NCI-H1694 (cell line): ENCODE measurements around the gene AGTRAP.

Experiments used
- DNase-seq: peaks from one replicate; lab custom pipeline; 2025; lab: John Stamatoyannopoulos, UW

Gene AGTRAP

DNA sequence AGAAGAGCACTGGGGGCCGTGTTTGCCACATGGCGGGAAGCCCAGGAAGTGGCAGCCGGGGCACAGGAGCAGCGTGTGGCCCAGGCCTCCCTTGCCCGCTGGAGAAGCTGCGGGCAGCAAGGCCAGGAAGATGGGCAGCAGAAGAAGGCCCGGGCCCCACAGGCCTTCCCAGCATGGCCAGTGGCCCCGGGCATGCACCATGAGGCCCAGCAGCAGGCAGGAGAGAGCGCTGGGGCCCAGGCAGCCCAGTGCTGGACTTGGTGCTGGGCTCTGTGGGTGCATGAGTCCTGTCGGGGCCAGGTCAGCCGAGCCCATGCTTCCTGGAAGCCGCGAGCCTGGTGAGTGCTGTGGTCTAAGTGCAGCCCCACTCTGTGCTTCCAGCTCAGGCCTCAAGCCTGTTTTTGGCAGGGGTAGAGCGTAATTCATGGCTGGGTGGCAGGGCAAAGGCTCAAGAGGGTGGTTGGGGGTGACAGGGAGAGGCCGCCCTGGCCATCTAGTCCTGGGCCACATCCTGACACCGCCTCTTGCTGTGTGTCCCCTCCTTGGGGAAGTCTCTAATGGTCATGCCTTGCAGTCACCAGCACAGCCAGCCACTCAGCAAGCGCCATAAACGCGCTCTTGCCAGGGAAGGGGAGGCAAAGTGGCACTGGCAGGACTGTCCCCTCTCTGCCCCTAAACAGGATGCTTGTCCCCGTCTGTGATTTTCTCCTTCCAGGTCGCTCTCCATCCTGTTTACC lies 48.5 kb downstream of the AGTRAP start:
- no peak for DNase-seq

DNA sequence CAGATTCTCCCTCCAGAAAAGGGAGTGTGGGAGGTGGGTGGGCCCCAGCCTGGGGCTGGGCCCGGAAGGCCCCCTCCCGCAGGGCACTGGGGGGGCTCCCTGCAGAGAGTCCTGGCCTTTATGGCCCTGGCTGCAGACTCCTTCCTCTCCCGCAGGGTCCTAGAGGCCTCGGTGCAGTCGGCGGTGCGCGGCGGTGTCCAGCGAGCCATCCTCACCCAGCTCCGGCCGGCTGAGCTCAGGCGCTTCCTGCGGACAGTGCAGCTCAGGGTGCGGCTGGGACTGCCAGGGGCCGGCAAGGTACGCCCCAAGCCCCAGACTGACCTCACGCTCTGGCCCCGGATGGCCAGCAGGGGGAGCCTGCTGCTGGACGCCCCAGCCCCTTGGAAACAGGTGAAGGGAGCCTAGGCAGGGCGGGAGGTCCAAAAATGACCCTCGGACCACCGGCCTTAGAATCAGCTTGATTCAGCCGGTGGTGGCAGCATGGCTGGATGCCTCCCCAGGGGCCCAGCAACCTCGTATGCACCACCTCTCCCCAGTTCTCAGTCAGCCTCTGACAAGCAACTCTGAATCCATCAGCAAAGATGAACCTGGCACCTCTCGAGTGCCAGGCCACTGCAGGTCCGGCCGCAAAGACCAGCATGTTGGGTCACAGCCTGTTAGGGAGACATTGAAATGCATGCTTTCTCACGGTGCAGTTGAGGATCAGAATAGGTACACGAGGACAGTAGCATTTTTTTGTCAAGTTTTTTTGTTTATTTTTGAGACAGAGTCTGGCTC lies 49.2 kb downstream of the AGTRAP start:
- DNase-seq = no peak

DNA sequence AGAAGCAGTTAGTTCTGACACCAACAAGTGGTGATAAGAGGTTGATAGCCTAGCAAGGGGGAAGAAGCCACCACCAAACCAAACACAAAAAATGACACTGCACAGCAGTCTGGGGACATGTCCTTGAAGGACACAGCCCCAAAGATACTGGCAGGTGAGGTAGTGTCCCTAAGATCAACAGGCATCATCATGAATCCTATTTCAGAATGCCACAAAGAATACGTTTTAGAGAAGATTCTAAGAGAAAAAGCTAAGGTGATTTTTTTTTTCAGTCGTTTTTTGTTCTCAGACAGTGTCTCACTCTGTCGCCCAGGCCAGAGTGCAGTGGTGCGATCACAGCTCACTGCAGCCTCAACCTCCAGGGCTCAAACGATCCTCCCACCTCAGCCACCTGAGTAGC lies 50.2 kb downstream of the AGTRAP start:
- no peak for DNase-seq

DNA sequence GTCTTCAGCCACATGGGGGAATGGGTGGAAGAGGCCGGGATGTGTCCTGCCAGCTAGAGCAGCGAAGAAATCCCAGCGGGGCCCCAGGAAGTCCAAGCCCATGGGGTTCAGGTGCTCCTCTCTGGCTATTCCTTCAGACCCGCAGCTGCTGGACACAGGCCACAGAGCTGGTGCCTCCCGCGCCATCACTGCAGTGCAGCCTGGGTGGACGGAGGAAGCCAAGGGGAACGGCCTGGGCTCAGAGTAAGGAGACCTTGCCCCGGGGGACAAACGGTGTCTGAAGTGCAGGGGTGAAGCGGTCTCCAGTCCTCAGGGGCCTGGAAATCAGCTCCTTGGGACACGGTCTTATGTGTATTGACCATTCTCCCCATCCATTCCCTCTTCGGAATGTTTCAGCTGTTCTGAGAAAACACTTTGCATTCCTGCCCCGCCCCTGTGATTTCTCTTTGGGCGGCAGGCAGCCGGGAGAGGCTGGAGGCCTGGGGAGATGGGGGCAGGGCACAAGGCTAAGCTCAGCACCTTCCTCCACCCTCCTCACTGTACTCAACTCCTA lies 51.4 kb downstream of the AGTRAP start:
- DNase-seq = no peak

DNA sequence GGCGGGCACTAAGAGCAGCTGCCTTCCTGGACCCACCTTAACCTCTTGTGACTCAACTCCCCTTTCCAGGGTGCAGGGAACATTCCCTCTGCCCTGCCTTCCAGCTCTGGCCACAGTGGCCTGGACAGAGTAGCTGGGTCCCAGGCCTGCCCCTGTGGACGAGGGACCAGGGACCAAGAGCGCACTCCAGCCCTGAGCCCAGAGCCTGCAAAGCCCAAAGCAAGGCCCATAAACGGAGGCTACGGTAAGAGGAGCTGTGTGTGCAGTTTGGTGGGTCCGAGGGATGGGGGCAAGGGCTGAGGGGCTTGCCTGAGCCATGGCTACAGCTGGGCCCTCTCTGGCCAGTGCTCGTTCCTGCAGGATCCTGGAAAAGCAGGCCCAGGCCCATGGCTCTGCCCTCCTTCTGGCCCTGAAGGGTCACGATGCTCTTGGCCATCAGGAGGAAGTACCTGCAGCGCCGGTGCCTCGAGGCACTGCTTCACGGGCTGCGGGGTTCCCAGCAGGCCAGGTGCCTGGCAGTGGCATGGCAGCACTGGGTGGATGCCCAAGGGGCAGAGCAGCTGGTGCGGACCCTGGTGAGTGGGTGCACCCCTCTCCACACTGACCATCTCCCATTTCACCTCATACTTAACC lies 52.0 kb downstream of the AGTRAP start:
- no peak for DNase-seq

DNA sequence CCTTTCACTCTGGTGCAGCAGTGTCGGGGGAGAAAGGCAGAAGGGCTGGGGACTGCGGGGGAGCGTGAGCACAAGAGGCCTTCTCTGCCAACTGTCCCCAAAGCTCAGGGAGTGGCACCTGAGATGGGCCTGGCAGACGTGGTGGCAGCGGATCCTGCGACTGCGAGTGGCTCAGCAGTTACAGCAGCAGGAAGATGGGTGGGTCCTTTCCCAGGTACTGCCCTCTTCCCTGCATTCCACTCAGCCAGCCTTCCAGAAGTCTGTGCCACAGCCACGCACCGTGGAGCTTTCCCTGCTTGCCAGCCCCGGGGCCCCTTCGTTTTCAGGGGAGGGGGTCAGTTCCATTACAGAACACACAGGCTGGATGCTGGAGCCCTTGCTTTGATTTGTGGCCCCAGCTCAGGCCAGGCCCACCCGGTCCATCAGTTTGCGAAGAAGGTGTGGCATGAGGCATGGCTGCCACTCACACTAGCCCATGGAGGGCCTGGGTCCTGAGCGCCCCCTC lies 52.7 kb downstream of the AGTRAP start:
- no peak for DNase-seq

DNA sequence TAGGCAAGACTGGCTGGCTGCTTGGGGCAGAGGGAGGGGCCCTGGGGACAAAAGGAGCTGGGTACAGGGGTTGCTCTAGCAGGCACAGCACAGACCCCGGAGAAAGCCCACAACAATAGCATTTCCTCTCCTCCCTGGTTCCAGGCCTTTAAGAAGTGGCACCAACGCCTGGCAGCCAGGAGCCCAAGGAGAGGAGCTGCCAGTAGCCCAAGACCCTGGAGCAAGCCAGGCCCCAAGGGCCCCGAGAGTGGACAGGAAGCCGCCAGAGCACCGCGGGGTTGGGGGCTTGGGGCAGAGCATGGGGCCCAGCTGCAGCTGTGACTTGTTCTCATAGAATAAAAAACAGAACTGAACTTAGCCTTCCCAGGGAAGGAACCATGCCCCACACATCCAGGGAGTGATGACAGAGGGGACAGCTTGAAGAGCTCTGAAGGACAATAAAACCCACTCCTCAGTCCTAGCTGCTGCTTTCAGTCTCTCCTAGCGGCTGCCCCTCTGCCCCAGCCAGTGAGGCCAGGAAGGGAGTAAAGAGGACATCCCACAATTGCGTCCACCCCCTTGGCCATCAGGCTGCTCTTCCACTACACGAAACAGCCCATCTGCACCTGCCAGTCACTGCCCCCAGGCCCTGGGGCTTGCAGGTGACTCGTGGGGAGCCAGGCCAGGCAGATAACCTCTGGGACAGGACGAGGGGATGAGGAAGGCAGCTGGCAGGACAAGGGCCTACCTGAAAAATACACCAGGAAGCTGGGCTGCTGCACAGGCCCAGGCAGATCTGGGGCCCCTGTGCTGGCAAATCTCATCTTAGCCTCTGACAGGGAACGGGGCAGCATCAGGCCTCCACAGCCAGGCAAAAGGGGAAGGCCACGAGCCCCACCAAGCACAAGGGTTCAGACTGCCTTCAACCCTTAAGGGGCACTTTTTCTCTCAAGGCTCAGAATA lies 53.5 kb downstream of the AGTRAP start:
- no peak for DNase-seq

DNA sequence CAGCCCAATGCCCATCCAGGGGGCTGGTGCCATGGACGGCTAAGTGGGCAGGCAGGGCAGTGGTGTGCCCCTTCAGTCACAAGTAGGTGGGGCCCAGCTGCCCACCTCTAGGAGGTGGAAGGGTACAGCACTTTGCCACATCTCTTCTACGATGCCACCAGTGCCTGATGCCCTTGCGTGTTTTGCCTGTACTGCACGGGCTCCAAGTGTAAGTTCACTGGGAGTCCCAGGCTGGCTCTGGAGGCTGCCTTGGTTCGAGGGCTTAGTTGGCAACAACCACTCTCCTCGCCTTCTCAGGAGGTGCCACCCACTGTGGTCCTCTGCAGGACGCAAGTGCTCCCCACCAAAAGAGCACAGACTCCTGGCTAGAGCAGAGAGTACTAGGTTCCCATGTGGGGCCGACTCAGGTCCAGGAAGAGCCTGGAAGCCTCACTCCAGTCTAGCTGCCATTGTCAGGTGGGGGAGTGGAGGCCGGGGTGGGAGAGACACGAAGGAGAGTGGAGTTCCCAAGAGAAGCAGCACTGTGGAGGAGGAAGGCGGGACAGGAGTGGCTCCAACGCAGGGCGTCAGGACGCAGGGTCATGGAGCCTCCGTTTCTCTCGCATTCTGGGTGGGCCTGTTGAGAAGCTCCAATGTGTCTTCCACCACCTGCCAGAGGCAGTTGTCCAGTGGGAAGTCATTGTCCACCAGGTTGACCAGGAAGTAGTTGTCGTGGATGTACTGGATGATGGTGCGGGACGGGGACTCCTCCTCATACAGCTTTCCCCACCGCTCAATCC lies 54.4 kb downstream of the AGTRAP start:
- no peak for DNase-seq

DNA sequence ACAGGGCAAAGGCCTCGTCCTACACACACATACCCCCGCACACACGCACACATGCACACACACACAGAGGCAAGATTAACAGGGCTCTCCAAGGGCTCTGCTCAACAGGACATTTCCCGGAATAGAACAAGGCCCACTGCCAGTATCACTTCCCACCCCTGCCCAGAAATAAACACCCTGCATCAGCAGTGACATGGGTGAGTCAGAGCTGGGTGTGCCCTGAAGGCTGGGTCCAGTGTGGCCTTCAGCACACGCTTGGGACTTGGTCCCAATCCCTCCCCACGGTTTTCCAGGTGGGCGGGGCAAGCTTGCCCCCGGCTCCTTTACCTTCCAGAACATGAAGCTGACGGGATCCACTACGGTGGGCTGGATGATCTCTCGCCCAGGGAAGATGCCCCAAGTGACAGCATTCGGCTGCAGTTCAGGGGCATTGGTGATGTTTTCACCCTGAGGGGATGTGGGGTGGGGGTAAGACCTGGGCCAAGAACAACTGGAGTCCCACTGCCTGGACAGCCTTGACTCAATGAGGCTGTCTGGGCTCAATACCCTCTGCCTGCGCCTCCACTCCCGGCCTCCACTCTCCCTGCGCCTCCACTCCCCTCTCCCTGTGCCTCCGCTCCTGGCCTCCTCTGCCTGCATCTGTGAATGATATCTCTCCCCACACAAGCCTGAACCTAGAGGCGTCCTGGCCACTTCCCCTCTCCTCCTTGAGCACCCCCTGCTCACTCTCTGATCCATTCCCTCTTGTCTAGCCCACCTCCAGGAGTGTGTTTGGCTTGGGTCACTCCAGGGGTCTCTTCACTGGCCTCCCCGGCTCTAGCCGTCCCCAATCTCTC lies 55.2 kb downstream of the AGTRAP start:
- DNase-seq = no peak

DNA sequence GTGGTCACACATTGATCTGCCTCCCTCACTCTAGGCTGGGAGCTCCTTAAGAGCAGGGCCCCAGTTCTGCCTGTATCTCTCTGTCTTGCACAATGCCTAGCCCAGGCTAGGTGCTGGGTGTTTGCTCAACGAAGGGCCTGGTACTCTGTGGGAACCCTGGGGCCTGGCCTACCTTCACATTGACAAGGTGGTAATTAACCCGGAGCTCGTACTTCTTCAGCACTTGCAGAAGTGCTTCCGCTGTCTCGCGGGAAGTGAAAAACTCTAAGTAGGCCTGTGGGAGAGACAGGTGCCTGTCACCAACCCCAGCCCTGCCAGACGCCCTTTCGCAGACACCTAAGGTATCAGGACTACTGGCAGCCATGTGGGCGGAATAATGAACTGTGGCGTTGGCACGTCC lies 56.2 kb downstream of the AGTRAP start:
- no peak for DNase-seq

DNA sequence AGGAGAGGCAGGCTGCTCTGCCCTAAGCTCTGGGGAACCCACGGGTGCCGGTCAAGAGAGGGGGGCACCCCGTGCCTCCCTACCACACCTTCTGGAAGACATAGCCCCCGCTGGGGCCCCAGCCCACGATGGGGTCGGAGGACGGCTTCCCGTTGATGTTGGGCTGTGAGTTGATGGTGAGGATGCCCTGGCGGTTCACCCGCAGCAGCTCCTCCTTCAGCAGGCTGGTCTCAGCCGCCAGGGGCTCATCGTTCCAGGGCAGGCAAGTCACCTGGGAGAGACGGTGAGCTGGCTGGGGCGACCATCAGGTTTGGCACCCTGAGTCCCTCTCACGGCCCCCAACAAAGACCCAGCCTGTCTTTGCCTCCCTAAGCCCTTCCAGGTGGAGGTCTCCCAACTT lies 57.9 kb downstream of the AGTRAP start:
- no peak for DNase-seq

DNA sequence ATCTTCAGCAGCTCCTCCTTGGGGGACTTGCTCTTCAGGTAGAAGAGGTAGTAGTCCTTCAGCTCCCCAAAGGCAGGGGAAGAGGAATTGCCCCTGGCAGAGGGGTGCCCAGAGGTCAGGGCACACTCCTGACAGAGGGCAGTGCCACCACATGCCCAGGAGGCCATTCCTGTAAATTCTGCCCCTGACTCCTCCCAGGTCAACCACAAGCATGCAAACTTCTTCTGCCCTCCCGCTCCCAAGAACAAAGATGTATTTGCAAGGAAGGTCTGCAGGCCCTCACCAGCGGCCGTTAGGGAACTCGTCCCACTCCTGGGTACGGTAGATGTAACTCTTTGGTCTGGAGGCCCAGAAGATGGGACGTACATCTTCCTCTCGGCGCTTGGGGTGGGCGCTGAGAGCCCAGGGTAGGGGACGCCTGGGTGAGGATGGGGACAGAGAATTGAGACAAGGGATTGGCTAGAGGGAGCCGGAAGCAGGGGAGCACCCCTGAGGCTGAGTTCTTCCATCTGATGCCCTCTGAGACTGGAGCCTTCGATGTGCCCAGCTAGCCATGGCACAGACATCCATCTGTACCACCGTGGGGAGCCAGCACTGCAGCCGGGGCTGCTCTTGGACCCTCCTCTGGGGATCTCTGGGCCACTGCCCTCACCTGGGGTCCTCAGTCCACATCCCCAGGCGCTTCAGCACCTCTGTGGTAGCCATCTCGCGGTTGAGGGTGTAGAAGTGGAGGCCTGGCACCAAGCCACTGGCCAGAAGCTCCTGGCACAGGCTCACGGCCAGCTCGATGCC lies 58.7 kb downstream of the AGTRAP start:
- no peak for DNase-seq

DNA sequence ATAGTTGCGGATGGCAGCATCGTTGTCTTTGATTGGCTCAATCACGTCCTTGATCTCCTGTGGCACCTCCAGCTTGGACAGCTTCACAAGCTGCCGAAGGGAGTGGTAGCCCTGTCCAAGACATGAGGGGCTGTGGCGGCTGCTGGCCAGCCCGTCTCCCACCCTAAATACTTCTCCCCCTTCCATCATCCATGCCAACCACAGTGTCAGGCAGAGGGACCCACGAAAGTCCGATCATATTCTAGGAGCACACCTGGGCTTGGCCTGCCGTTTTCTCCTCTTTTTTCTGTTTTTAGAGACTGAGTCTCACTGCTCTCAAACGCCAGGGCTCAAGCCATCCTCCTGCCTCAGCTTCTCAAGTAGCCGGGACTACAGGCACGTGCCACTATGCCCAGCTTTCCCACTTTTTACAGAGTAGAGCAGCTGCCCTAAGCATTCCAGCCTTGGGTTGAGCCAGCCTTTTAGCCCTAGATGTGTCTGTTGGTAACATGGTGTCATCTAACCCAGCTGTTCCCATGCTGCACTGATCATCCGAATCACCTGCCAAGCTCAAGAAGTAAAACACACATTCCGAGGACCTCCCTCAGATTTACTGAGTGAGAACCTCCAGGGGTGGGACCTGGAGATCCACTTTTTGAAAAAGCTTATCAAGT lies 59.4 kb downstream of the AGTRAP start:
- DNase-seq = no peak

DNA sequence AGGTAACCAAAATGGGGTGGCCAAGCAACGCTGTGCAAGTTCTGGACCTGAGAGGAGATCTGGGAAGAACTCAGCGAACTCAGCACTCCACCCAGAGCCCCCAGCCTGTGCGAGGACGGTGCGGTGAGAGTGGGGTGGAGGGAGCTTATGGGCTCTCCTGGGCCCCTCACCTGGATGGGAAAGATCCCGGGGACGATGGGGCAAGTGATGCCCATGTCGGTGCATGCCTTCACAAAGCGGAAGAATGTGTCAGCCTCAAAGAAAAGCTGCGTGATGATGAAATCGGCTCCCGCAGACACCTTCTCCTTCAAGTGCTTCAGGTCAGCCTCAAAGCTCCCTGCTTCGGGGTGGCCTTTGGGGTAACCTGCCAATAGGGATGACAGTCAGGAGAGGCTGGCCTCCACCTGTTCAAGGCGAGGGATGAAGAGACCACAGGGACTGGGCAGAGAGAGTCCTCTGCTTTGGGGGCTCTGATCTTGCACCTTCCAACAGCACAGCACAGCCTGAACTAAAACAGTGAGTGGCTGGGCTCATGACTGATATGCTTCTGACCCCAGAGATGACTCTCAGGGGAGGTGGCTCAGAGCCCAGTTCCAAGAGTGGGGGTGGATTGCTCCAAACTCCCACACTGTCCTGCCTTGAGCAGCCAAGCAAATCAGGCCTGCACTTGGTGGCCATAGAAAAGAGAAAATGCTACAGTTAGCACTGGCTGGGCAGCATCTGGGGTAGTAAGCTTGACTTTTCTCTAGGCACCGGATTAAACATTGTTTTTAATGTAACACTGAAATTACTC lies 60.3 kb downstream of the AGTRAP start:
- DNase-seq = no peak

DNA sequence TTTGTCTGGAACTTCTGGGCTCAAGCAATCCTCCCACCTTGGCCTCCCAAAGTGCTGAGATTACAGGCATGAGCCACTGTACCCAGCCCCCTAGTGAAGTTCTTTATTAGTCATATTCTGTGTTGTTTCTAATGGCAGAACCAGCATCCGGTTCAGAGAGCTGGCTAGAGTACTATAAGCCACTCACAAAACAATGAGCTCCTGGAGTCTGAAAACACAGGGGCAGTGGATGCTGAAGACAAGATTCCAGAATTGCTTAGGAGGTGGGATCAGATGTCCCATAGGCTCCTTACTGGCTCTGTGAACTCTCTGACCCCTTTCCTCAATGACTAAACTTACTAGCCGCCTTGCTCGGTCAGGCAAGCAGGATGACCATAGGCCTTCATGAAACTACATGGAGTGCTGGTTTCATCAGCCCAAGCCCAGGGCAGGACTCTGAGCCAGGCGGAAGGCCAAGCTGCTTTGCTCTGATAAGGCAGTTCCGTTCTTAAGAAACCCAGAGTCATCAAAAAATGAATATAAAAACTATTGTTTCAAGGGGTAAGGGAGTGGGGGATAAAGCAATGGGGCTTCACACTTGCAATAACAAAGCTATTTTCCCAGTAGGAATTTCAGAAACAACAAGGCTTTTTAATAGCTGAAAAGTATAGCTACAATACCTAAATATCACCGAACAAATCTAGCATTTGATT lies 61.7 kb downstream of the AGTRAP start:
- no peak for DNase-seq

DNA sequence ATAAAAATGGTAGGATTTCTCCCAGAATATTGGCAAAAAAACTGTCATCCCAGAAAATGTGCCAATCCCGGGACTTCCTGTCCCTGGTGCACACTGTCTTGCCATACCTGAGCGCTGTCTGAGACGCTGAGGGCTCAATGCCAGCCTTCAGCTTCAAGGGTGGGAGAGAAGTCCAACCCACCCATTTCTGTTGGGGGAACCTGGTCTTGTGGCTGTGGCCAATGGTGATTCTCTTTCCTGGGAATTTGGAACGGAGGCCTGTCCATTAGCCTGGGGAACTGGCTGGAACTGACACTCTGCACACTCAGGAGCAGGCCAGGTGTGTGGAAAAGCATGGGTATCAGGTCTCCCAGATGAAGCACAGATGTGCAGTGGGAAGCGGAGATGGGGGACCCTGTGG lies 63.2 kb downstream of the AGTRAP start:
- DNase-seq = no peak

DNA sequence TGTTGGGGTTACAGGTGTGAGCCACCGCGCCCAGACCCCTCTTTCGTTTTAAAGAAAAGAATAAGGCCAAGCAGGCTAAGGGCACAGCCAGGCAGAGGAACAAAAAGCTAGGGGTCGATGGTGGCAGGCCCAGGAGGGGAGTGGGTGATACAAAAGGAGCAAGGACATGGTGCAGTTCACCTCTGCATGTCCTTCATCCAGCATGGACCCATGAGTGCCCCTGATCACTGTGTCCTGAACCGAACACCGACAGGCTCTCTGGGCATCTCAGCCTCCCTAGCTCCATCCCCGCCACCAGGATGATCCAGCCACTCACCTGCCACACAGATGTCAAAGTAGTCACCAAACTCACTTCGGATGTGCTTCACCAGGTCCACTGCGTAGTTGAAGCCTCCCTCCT lies 64.0 kb downstream of the AGTRAP start:
- no peak for DNase-seq
